SK-N-SH (cell line): Measurements from ENCODE around the gene XPOT.

Experiments
- CTCF ChIP-seq: fragments of 200-600 bp; sonication (generic); IDR thresholded peaks from 2 replicates; pipeline ENCODE4 v1.6.1; 2017; ENCODE audit warnings: antibody characterized with exemption, mild to moderate bottlenecking, moderate library complexity
- GABPA ChIP-seq: IDR thresholded peaks from 2 replicates; pipeline ENCODE4 v1.4.0; 2012; ENCODE audit warnings: low read depth, mild to moderate bottlenecking
- MAX ChIP-seq: IDR thresholded peaks from 2 replicates; pipeline ENCODE4 v1.4.0; 2012; ENCODE audit warnings: low read depth
- MXI1 ChIP-seq: IDR thresholded peaks from 2 replicates; pipeline ENCODE4 v1.6.1; 2012; ENCODE audit warnings: mild to moderate bottlenecking, low read depth, low read length, improper control_type of control experiment
- TAF1 ChIP-seq: IDR thresholded peaks from 2 replicates; pipeline ENCODE4 v1.6.1; 2012; ENCODE audit warnings: low read depth, mild to moderate bottlenecking, low read length, moderate library complexity, borderline replicate concordance

GRCh38 chr12:64457923-64458322 lies 53.7 kb downstream of the XPOT start:
- TF ChIP-seq CTCF (no peak), GABPA (no peak), MAX (no peak), TAF1 (no peak), MXI1 (no peak)
